ENCODE data around the gene GAD1. TPM values are rescaled to one million over a fixed set of nuclear protein-coding genes. Genes with fewer than 3 reads are reported as not detected.

GAD1 gene
- total RNA-seq, 4 donors from 2014 or later = not detected

- WGBS, 2 donors (ENCODE audit: low coverage in 1 of 2) = 44 to 80% methylated on average over 1 to 3 of the region's 3 CpGs
- no peak overlapping the region for H3K27ac ChIP-seq
- H3K4me1 ChIP-seq = no peaks in the 10 kb centered on the region
- no peak overlapping the region for H3K4me3 ChIP-seq
- DNase-seq = no peak
- no peaks in the 10 kb centered on the region for H3K27me3 ChIP-seq
- intact Hi-C loops (cut with DNase I; ENCODE audit: low total_unique reads) (no loop called here), in situ Hi-C loops (cut with MboI; ENCODE audit: low pct_ligation_motif_present in 1 of 4, low pct_unique_long_range_greater_than_20kb in 1 of 4, low sequenced_read_pairs in 3 of 4) (no loop called here)
- H3K36me3 ChIP-seq = no peaks in the 10 kb centered on the region
- no peaks in the 10 kb centered on the region for H3K9me3 ChIP-seq
- TF ChIP-seq POLR2A (IDR thresholded peaks at IDR 0.05) (no peak), CTCF (IDR thresholded peaks at IDR 0.05) (no peak)
These were observed 65.2 kb downstream of the GAD1 start for GRCh38 chr2:170881840-170882239.

GRCh38 chr2:170882758-170883157 is 66.1 kb downstream of the GAD1 start:
- 69 to 83% methylated on average over 1 to 2 of the region's 2 CpGs for WGBS, 2 donors (ENCODE audit: low coverage in 1 of 2)
- intact Hi-C loops (cut with DNase I; ENCODE audit: low total_unique reads) = no loop called here
- no peak for TF ChIP-seq CTCF (IDR thresholded peaks at IDR 0.05)
- TF ChIP-seq POLR2A (IDR thresholded peaks at IDR 0.05) = no peak
- no peak for TF ChIP-seq EP300 (IDR thresholded peaks at IDR 0.05; ENCODE audit: low read depth)
- TF ChIP-seq POLR2AphosphoS5 (IDR thresholded peaks at IDR 0.05) = no peak

DNA sequence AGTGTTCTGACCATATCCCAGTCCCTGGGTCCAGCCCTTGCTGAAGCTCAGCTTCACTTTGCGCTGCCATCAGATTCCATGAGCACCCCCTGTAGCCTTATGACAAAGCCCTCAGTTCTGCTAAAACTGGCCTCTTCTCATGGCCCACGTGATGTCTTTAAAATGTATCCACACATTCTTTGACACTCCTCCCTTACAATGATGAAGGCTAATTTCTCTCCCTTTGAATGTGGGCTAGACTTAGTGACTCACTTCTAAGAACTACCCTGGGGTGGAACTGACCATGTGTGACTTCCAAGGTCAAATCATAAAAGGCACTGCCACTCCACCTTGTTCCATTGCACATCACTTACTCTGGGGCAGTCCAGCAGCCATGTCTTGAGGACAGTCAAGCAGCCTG is 67.0 kb downstream of the GAD1 start:
- 77 to 79% methylated on average over 2 of the region's 2 CpGs for WGBS, 2 donors (ENCODE audit: low coverage in 1 of 2)
- Histone ChIP-seq H3K27me3 (no peaks in the 10 kb centered on the region), H3K4me3 (no peak overlapping the region), H3K27ac (no peak overlapping the region), H3K4me1 (no peaks in the 10 kb centered on the region), H3K9me3 (no peaks in the 10 kb centered on the region), H3K36me3 (no peaks in the 10 kb centered on the region)
- TF ChIP-seq EP300 (IDR thresholded peaks at IDR 0.05; ENCODE audit: low read depth) (no peak), CTCF (IDR thresholded peaks at IDR 0.05) (no peak), POLR2AphosphoS5 (IDR thresholded peaks at IDR 0.05) (no peak), POLR2A (IDR thresholded peaks at IDR 0.05) (no peak)
- DNase-seq = no peak
- intact Hi-C loops (cut with DNase I; ENCODE audit: low total_unique reads) (no loop called here), in situ Hi-C loops (cut with MboI; ENCODE audit: low pct_ligation_motif_present in 1 of 4, low pct_unique_long_range_greater_than_20kb in 1 of 4, low sequenced_read_pairs in 3 of 4) (no loop called here)

More at GRCh38 chr2:170882758-170883157, 66.1 kb downstream of the GAD1 start:
- Histone ChIP-seq H3K27ac (no peak overlapping the region), H3K27me3 (no peaks in the 10 kb centered on the region), H3K4me1 (no peaks in the 10 kb centered on the region), H3K9me3 (no peaks in the 10 kb centered on the region), H3K36me3 (no peaks in the 10 kb centered on the region), H3K4me3 (no peak overlapping the region)
- in situ Hi-C loops (cut with MboI; ENCODE audit: low pct_ligation_motif_present in 1 of 4, low pct_unique_long_range_greater_than_20kb in 1 of 4, low sequenced_read_pairs in 3 of 4) = no loop called here
- DNase-seq = no peak

DNA sequence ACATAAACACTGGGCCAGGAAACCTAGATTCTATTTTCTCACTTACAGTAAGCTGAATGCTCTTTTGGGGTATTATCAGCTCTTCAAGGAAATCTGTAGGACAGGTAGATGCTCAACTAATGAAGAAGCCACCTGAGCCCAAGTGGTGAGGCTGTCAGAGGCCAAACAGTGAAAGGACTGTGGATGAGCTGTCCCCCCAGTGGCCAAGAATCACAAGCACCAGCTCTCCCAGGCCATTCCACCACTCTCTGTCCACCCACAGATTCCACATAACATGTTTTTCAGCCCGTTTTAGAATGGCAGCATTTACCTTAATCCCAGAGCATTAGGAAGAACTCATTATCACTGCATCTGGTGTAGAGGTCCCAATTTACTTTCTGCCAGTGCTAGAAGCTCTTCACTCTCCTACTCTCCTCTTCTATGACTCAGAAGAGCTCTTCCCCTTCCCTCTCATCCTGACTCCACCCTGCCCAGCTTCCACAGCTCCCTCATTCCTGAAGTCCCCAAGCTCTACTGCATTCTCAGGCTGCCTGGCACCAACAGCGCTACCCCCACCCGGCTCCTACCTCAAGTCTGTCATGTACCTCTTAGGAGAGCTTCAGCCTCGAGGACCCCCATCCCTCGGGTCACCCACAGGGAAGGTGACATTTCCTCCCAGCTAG is 68.6 kb downstream of the GAD1 start:
- no peak for TF ChIP-seq POLR2A (IDR thresholded peaks at IDR 0.05)
- TF ChIP-seq CTCF (IDR thresholded peaks at IDR 0.05) = no peak
- in situ Hi-C loops (cut with MboI; ENCODE audit: low pct_ligation_motif_present in 1 of 4, low pct_unique_long_range_greater_than_20kb in 1 of 4, low sequenced_read_pairs in 3 of 4) (no loop called here), intact Hi-C loops (cut with DNase I; ENCODE audit: low total_unique reads) (no loop called here)

More for the DNA sequence above, 68.6 kb downstream of the GAD1 start:
- Histone ChIP-seq H3K9me3 (no peaks in the 10 kb centered on the region), H3K4me3 (no peak overlapping the region), H3K27me3 (no peaks in the 10 kb centered on the region), H3K27ac (no peak overlapping the region), H3K36me3 (no peaks in the 10 kb centered on the region), H3K4me1 (no peaks in the 10 kb centered on the region)
- no peak for DNase-seq
- 86 to 100% methylated on average over 2 to 5 of the region's 5 CpGs for WGBS, 2 donors (ENCODE audit: low coverage in 1 of 2)

Measured in transverse colon (tissue), 4 donors.